NB4 (cell line): ENCODE measurements around the gene CFAP74.

Experiments
- POLR2A ChIP-seq: IDR thresholded peaks from 2 replicates; pipeline ENCODE4 v1.6.1; 2011; ENCODE audit warnings: mild to moderate bottlenecking; ENCODE audit not compliant: insufficient read length; ENCODE audit errors: extremely low read depth
- TF ChIP-seq, protein P1 (sequence below): IDR thresholded peaks from one replicate; pipeline ENCODE4 v1.5.1; 2012; ENCODE audit warnings: low read depth, low read length
- TF ChIP-seq, protein P2 (sequence below): IDR thresholded peaks from 2 replicates; pipeline ENCODE4 v1.6.1; 2011; ENCODE audit warnings: low read depth, low read length

DNA sequence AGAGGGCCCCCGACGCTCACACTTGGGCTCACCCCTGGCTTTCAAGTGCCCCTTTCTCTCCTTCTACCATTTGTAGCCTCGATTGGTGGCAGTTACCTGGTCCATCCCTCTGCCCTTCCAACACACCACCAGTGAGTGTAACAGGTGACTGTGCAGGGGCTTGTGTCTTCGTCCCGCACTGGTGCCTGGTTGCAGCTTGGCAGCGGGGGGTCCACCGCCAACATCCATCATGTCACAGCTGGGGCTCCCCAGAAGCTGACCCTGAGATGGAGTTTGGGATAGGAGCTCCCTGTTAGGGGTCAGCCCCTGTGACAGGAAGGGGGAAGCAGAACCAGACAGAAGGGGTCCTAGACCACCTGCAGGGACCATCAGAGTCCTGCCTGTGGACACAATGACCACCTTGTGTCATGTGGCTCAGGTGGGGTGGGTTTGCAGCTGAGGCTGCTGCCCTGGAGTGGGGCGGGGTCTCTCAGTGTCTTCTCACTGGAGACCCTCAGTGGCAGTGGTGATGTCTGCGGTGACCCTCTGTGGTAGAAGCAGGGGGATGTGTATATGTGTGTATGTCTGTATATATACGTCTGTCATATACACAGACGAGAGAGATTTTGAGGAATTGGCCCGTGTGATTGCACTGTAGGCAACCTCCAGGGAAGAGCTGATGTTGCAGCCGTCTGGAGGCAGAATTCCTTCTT lies 92.1 kb downstream of the CFAP74 start:
- TF ChIP-seq, protein P1, sequence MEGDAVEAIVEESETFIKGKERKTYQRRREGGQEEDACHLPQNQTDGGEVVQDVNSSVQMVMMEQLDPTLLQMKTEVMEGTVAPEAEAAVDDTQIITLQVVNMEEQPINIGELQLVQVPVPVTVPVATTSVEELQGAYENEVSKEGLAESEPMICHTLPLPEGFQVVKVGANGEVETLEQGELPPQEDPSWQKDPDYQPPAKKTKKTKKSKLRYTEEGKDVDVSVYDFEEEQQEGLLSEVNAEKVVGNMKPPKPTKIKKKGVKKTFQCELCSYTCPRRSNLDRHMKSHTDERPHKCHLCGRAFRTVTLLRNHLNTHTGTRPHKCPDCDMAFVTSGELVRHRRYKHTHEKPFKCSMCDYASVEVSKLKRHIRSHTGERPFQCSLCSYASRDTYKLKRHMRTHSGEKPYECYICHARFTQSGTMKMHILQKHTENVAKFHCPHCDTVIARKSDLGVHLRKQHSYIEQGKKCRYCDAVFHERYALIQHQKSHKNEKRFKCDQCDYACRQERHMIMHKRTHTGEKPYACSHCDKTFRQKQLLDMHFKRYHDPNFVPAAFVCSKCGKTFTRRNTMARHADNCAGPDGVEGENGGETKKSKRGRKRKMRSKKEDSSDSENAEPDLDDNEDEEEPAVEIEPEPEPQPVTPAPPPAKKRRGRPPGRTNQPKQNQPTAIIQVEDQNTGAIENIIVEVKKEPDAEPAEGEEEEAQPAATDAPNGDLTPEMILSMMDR: no peak
- TF ChIP-seq, protein P2, sequence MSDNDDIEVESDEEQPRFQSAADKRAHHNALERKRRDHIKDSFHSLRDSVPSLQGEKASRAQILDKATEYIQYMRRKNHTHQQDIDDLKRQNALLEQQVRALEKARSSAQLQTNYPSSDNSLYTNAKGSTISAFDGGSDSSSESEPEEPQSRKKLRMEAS: no peak
- TF ChIP-seq POLR2A: no peak
